ENCODE results near the gene CSPG4. TPM values are rescaled to one million over a fixed set of nuclear protein-coding genes. Genes with fewer than 3 reads are reported as not detected.
"Not testable (repeated sequence)": the region's sequence is repeated elsewhere in the genome, so short reads cannot be mapped to it uniquely, and the experiment has no call there.

CSPG4 gene
- total RNA-seq, 1 experiment from 2014 or later: 21.2 TPM

- no peak for DNase-seq (ENCODE audit: low read depth)
Measured at GRCh38 chr15:75687486-75688277, 25.0 kb downstream of the CSPG4 start.

- peak; percentile 77 for DNase-seq (ENCODE audit: low read depth)
Measured at GRCh38 chr15:75686212-75686642, 26.4 kb downstream of the CSPG4 start.

DNA sequence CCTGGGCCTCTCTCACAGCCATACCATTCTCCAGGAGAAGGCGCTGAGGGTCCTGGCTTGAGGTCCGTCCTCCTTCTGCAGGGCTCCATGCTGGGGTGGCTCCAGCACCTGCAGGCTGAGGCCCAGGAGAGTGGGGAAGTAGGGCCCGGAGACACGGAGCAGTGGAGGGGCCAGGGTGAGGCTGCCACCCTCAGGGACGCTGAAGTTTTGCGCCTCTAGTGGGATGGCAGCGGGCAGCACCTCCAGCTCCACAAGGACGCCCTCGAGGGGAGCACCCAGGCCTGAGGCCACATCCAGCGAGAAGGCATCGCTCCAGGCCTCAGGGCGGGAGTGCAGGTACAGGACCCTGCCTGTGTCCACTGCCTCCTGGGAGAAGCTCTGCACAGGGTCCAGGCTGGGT is 27.5 kb downstream of the CSPG4 start:
- no peak for DNase-seq (ENCODE audit: low read depth)

GRCh38 chr15:75684648-75685047 is 28.0 kb downstream of the CSPG4 start:
- DNase-seq (ENCODE audit: low read depth): no peak

- peak; percentile 68 for DNase-seq (ENCODE audit: low read depth)
Measured at GRCh38 chr15:75683646-75684312, 28.9 kb downstream of the CSPG4 start.

- no peak for DNase-seq (ENCODE audit: low read depth)
Measured at GRCh38 chr15:75682181-75683135, 30.2 kb downstream of the CSPG4 start.

GRCh38 chr15:75680007-75680789 is 32.5 kb downstream of the CSPG4 start:
- no peak for DNase-seq (ENCODE audit: low read depth)

DNA sequence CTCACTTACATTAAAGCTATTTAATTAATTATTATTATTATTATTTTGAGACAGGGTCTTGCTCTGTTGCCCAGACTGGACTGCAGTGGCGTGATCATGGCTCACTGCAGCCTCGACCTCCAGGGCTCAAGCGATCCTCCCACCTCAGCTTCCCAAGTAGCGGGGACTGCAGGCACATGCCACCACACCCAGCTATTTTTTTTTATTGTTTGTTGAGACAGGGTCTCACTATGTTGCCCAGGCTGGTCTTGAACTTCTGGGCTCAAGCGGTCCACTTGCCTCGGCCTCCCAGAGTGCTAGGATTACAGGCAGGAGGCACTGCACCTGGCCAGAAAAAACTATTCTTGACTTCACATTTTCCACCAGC is 34.3 kb downstream of the CSPG4 start:
- not testable (repeated sequence) for DNase-seq (ENCODE audit: low read depth)

DNA sequence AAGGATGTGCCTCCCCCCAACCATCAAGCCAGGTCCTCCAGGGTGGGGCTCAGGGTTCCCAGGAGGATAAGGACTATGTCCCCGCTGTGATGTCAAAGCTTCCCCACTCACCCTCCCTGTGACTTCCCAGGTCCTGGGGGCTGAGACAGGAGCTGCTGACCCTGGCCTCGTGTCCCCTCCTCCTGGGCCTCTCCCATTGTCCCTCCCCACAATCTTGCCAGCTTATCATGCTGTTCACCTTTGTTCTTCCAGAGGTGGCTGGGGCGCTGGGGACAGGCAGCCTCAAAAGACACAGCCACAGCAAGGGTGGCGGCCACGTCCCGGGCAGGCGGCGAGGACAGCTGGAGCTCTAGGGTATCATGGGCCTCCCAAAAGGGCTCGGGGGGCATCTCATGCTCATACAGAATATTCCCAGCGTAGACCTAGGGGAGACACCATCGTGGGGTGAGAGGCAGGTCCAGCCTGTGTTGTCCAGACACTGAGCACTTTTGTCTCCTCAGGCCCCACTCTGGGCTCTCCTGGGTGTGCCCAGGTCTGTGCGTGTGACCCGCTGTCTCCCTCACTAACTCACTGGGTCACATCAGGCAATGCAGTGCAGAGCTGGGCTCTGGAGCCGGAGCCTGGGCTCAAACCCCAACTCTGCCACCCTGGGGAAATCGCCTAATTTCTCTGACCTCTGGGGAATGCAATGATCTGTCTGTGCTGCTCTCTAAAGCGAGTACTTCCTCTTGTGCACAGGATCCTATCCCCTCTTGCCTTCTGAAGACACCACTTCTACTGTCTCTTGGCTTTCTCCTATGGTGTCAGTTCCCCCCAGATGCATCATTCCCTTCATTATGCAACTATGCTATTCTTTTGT is 35.0 kb downstream of the CSPG4 start:
- no peak for DNase-seq (ENCODE audit: low read depth)

DNA sequence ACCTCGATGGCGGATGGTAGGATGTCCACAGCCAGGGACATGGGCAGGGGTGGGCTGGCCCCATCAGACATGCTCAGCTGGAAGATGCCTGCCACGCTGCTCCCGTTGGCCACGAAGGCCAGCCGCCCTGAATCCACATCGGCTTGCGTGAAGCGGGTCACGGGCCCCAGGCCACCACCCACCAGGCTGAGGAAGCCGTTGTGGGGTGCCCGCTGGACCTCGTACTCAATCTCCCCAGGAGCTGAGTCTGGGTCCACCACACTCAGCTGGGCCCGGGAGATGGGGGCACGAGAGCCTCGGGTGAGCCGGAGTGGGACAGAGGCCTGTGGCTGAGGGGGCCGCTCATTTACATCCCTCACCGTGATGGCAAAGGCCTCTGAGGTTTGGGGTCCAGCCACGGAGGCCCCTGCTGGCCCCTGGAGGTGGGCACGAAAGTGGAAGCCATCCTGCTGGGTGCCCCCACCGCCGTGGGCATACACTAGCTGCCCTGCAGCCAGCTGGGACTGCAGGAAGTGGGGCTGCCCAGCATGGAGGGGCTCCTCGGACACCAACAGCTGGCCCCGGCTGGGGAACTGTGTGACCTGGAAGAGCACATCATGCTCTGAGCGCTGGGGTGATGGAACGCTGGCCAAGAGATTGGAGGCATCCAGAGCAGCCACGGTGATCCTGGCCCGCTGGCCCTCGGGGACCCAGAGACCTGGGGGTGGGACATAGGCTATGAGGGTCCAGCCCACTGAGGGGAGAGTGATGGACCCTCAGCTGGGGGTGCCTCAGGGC is 35.8 kb downstream of the CSPG4 start:
- DNase-seq (ENCODE audit: low read depth): no peak

GRCh38 chr15:75675579-75676404 is 36.9 kb downstream of the CSPG4 start:
- no peak for DNase-seq (ENCODE audit: low read depth)

- no peak for DNase-seq (ENCODE audit: low read depth)
Measured at GRCh38 chr15:75674366-75674765, 38.3 kb downstream of the CSPG4 start.

DNA sequence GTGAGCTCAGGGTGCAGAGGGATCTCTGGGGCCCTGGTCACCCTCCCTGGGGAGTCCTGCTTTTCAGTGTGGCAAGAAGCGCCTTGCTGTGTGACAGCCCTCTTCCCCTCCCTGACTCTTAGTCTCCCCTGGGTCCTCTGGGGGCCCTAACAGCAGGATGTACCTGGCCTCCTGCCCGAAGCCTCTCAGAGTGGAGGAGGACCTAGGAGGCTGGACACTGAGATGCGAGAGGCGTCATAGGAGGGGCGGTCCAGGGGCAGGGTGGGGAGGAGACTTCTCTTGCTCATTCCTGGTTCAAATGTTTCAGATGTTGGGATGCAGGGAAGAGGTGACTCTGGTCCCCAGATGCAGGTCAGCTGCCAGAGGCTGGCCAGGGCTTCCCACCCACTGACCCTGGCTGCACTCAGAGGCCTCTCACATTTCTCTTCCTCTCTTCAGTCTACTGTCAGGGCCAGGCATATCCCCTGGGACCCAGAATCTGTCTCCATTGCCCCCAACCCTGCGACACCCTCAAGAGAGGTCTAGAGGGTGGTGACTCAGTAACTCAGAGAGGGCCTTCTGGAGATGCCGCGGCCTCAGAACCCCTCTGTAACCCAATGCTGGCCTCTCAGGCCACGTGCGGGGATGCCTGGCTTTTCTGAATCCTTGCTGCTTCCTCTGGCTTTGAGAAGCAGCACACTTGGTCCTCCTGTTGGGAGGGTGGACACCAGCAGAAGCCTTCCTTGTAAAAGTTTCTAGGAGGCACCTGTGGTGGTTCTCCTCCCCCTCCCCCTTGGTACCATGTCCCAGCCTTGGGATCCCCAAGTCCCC is 39.0 kb downstream of the CSPG4 start:
- DNase-seq (ENCODE audit: low read depth): peak; percentile 89

DNA sequence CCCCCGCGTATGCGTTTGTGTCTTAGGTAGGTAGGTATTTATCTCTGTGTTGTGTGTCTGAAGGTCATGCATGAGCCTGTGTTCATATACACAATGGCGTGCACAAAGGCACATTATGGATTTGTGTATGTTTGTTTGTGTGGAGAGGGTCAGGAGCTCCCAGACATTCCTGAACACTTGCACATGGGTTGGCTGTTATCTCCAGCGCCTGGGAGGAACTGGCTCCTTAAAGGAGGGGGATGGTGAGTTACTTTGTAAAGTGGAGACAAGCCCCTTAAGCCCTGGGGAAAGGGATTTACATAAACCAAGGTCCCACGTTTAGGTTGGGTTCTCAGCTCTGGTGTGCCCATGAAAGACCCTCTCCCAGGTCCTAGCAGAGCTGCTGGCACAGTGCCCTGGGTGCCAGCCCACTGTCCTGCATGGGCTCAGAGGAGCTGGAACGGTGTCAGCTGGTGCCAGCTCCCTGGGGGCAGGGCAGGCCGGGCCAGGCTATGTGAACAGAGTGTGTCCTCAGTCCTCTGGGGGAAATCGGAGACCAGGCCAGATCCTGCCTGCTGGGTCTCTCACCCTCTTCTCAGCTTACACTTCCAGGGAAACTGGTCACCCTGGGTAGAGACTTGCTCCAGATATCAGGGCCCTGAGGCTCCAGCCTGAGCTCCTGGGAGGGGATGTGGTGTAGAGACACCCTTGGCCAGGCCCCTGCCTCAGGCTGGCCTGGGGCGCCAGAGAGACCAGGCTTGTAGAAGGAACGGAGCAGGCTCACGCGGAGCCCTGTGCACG is 39.8 kb downstream of the CSPG4 start:
- DNase-seq (ENCODE audit: low read depth): peak; percentile 88

DNA sequence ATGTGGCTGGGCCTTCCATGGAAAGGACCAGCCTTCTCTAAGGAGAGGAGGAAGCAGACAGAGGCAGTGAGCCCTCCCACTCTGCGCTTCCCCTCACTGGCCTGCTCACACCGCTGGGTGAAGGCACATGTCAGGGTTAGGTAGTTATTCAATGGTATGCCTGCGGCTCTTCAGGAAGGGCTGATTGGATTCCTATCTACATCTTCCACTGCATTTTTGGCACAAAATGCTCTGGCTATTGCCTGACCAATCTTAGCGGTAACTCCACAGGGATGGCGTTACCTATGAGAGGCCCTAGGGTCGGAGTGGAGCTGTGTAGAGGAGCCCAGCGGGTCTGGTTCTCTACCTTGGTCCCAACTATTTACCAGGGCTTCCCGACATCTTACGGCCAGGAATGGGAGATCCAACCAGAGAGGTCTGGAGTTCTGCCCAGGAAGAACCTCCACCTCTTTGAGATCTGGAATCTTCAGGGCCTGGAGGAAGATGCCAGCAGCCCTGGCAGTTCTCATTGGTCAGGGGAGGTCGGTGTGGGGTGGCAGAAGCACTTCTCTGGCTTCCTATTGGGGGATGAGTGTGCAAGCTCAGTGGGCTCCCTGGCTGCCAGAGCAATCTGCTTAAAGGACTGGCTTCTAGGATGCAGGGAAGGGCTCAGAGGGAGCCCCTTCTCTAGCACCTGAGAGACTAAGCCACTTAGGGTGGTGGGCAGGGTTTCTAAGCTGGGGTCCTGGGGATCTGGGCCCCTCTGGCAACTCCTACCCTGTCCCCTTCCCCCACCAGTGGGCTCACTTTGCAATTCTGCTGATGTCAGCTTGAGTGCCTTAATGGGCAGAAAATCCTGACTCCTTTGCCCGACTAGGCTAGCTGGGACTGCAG is 40.7 kb downstream of the CSPG4 start:
- no peak for DNase-seq (ENCODE audit: low read depth)

- DNase-seq (ENCODE audit: low read depth): no peak
Measured at GRCh38 chr15:75669879-75670212, 42.8 kb downstream of the CSPG4 start.

Data from Daoy (cell line).